ENCODE measurements around the gene TP53AIP1.

The TP53AIP1 gene

GRCh38 chr11:128888034-128888985 is 54.4 kb downstream of the TP53AIP1 start:
- DNase-seq, result no peak

DNA sequence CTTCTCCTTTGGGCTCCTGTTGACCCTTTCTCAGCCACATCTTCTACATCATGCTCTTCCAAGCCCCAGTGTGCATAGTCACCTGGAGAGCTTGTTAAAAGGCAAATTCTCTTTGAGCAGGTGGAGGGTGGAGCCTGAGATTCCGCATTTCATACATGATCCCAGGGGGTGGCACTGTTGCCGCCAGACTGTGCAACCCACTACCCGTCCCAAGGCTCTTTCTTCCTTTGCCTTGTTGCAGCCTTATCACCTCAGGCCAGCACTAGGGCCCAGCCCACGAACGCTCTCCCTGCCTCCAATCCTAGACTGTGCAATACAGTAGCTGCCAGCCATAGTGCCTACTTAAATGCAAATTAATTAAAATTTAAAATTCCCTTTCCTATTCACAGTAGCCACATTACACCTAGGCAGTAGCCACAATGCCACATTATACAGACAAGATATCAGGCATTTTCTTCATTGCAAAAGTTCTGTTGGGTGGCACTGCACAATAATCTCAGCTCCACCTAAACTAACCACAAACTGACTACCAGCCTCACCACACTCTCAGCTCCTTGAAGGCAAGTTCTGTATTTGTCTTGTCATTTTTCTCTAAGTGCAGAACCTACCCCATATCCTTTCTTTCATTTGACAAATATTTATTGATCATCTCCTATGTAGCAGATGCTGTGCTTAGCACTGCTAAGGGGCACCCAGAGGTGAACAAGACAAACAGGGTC is 56.1 kb downstream of the TP53AIP1 start:
- no peak for DNase-seq
